BJ (cell line): ENCODE results near the gene ITPK1. TPM values are rescaled to one million over a fixed set of nuclear protein-coding genes. Genes with fewer than 3 reads are reported as not detected.
"Not testable (repeated sequence)": the region's sequence is repeated elsewhere in the genome, so short reads cannot be mapped to it uniquely, and the experiment has no call there.

Experiments
- CTCF ChIA-PET: fragments of 350-600 bp; formaldehyde crosslinking; extraction: SDS; loops from one replicate; lab custom pipeline; 2021; ENCODE audit warnings: antibody characterized with exemption, inconsistent platforms; lab: Yijun Ruan, JAX
- POLR2A ChIA-PET: fragments of 300-600 bp; sonication (Branson Sonifier 250); formaldehyde crosslinking; extraction: SDS; loops from one replicate; lab custom pipeline; 2021; ENCODE audit warnings: antibody characterized with exemption; lab: Charles Lee
- DNase-seq: peaks from one replicate; pipeline ENCODE4 v3.0.0-alpha.2; 2011; ENCODE audit warnings: low read depth
- H3K27me3 ChIP-seq: 2 replicates; pipeline ENCODE4 v1.6.0; 2011; ENCODE audit warnings: low read length; ENCODE audit not compliant: control insufficient read depth, insufficient read depth
- H3K36me3 ChIP-seq: 2 replicates; pipeline ENCODE4 v1.5.1; 2011; ENCODE audit warnings: low read length; ENCODE audit not compliant: control insufficient read depth, insufficient read depth
- H3K4me3 ChIP-seq: 2 replicates; pipeline ENCODE4 v1.5.1; 2011; ENCODE audit warnings: low read depth, mild to moderate bottlenecking, control low read depth, low read length
- polyA plus RNA-seq: library from polyadenylated mRNA; depleted of rRNA; stranded (reverse); fragments of >200 nt; gene quantifications from 2 replicates; pipeline ENCODE4 v1.2.3, GENCODE V29; 2011
- TF ChIP-seq, protein P1 (sequence below): IDR thresholded peaks from 2 replicates; pipeline ENCODE4 v1.5.1; 2011; ENCODE audit warnings: low read depth, mild to moderate bottlenecking, control low read depth, inconsistent platforms, low read length, moderate library complexity; ENCODE audit not compliant: insufficient read depth

The ITPK1 gene
- polyA plus RNA-seq, 1 experiment, result 49.0 TPM

- DNase-seq, result no peak
- H3K27me3 ChIP-seq, result no peaks in the 10 kb centered on the region
- no peak overlapping the region for H3K4me3 ChIP-seq
- no peaks in the 10 kb centered on the region for H3K36me3 ChIP-seq
- CTCF ChIA-PET, result interaction anchor here (1.2 to 2.3 kb wide), 2 partner anchors 10 to 68 kb away, joined by 6 read pairs; no protein-coding TSS in a partner anchor
- POLR2A ChIA-PET, result no interaction called here
- TF ChIP-seq, protein P1, sequence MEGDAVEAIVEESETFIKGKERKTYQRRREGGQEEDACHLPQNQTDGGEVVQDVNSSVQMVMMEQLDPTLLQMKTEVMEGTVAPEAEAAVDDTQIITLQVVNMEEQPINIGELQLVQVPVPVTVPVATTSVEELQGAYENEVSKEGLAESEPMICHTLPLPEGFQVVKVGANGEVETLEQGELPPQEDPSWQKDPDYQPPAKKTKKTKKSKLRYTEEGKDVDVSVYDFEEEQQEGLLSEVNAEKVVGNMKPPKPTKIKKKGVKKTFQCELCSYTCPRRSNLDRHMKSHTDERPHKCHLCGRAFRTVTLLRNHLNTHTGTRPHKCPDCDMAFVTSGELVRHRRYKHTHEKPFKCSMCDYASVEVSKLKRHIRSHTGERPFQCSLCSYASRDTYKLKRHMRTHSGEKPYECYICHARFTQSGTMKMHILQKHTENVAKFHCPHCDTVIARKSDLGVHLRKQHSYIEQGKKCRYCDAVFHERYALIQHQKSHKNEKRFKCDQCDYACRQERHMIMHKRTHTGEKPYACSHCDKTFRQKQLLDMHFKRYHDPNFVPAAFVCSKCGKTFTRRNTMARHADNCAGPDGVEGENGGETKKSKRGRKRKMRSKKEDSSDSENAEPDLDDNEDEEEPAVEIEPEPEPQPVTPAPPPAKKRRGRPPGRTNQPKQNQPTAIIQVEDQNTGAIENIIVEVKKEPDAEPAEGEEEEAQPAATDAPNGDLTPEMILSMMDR, result no peak
Measured at GRCh38 chr14:93110856-93111419, 4.8 kb downstream of the ITPK1 start.

DNA sequence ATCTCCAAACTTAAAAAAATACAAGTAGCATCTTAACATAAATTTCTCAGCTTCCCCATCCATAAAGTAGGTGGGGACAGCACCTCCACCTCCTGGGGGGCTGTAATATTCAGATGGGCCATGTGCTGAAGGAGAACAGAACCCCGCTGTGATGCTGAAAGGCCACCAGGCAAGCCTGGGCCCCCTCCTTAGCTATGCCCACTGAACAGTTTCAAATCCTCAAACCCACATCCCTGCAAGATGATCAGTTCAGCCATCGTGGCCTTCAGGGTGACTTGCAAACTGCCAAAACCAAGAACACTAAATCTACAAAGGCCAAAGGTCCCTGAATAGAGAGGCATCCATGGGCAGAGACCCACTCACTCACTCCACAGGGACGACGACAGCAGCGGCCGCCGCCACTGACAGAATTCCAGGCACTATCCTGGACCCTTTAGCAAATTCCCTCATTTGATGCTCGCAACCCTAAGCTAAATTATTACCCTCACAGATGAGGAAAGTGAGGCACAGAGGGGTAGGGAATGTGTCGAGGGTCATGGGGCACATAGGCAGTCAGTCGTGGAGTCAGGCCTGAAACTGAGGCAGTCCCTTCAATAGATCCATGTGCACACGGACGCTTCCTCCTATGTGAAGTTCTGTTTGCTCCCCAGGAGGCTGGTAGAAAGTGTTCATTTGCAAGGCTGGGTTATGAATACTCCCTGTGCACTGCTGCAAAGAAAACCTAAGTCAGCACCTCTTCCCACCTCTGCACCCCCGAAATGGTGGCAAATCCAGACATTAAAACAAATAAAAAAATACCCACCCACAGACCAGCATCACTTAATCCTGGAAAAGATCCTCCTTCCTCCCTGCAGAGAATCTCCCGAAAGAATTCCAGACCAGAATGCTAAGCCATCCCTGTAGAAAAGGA lies 5.9 kb downstream of the ITPK1 start:
- Histone ChIP-seq H3K4me3 (no peak overlapping the region), H3K27me3 (no peaks in the 10 kb centered on the region), H3K36me3 (no peaks in the 10 kb centered on the region)
- ChIA-PET POLR2A (no interaction called here), CTCF (interaction anchor here (1.1 to 2.3 kb wide), 3 partner anchors 8 to 136 kb away, joined by 5 to 6 read pairs (median 6); no protein-coding TSS in a partner anchor)
- TF ChIP-seq, protein P1, result no peak
- no peak for DNase-seq

GRCh38 chr14:93108105-93108504 lies 7.6 kb downstream of the ITPK1 start:
- no peaks in the 10 kb centered on the region for H3K36me3 ChIP-seq
- no peaks in the 10 kb centered on the region for H3K27me3 ChIP-seq
- ChIA-PET POLR2A (no interaction called here), CTCF (interaction anchor here (1.1 to 1.8 kb wide), 2 partner anchors 29 to 156 kb away, joined by 3 to 4 read pairs; no protein-coding TSS in a partner anchor)
- DNase-seq, result no peak
- TF ChIP-seq, protein P1, result no peak
- H3K4me3 ChIP-seq, result no peak overlapping the region

GRCh38 chr14:93107453-93107852 lies 8.3 kb downstream of the ITPK1 start:
- CTCF ChIA-PET, result interaction anchor here (0.9 to 1.8 kb wide), 7 partner anchors 12 to 155 kb away, joined by 3 to 4 read pairs (median 3); no protein-coding TSS in a partner anchor
- TF ChIP-seq, protein P1, result no peak
- DNase-seq, result no peak
- H3K4me3 ChIP-seq, result no peak overlapping the region
- POLR2A ChIA-PET, result no interaction called here
- no peaks in the 10 kb centered on the region for H3K27me3 ChIP-seq
- H3K36me3 ChIP-seq, result no peaks in the 10 kb centered on the region

DNA sequence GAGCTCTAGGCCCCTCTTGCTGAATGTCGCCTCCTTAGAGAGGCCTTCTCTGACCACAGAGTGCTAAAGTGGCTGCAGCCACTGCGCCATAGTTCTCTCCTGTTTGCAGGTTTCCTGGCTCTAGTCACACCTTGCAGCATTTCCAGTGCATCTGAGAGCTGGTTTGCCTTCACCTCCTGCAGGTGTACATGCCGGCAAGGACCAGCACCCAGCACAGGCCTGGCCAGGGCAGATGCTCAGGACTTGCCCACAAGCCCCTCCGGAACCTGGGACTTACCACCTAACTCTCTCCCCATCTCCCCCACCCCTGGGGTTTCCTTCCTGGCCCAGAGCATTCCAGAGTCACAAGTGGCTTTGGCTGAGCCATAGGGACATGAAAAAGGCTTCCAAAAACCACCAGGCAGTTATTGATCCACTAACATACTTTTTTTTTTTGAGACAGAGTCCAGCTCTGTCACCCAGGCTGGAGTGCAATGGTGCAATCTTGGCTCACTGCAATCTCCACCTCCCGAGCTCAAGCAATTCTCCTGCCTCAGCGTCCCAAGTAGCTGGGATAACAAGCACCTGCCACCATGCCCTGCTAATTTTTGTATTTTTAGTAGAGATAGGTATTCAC lies 9.1 kb downstream of the ITPK1 start:
- CTCF ChIA-PET, result interaction anchor here (0.8 to 2.6 kb wide), 8 partner anchors 6 to 128 kb away, joined by 3 to 18 read pairs (median 4); no protein-coding TSS in a partner anchor
- TF ChIP-seq, protein P1, result no peak

GRCh38 chr14:93105856-93106255 lies 9.9 kb downstream of the ITPK1 start:
- H3K36me3 ChIP-seq, H3K27me3 ChIP-seq, DNase-seq, POLR2A ChIA-PET, H3K4me3 ChIP-seq: not testable (repeated sequence)
- CTCF ChIA-PET, result interaction anchor here (1.1 to 2.6 kb wide), 6 partner anchors 7 to 150 kb away, joined by 3 to 18 read pairs (median 4); no protein-coding TSS in a partner anchor

More for the DNA sequence above, 9.1 kb downstream of the ITPK1 start:
- POLR2A ChIA-PET, result no interaction called here
- DNase-seq, result no peak
- Histone ChIP-seq H3K36me3 (no peaks in the 10 kb centered on the region), H3K4me3 (no peak overlapping the region), H3K27me3 (no peaks in the 10 kb centered on the region)
